ENCODE results near the gene PRICKLE1. TPM values are rescaled to one million over a fixed set of nuclear protein-coding genes. Genes with fewer than 3 reads are reported as not detected.

Gene PRICKLE1
- total and polyA plus RNA-seq, 2 of the 13 experiments (the other 11 are each of a cell fraction or from before 2014, with no cell fraction given) = not detected

GRCh38 chr12:42483521-42483790 lies 106.1 kb downstream of the PRICKLE1 start:
- Histone ChIP-seq H3K27me3 (ENCODE audit: control insufficient read depth in 1 of 2, insufficient read depth in 2 of 2, low read length in 2 of 2) (peaks cover 0 to 42% of the 10 kb centered on the region in 2 experiments; a peak in 4 of 5 replicates), H2AFZ (ENCODE audit: low read length) (no peak overlapping the region), H3K9me3 (ENCODE audit: low read length) (no peaks in the 10 kb centered on the region), H3K27ac (ENCODE audit: extremely low read length, insufficient read depth, low read length) (no peak overlapping the region), H3K9ac (ENCODE audit: insufficient read depth, low read depth, low read length) (no peak overlapping the region), H3K4me3 (replicated peaks in 1 of 3; ENCODE audit: insufficient read depth in 1 of 3, low read depth in 2 of 3, low read length in 3 of 3) (peak overlapping the region; percentile 41 to 88 (median 43); a peak in 5 of 6 replicates), H3K79me2 (ENCODE audit: insufficient read depth, low read length) (no peaks in the 10 kb centered on the region), H3K4me2 (ENCODE audit: low read depth, low read length) (peak overlapping the region; percentile 99), H3K36me3 (replicated peaks in 1 of 2; ENCODE audit: control insufficient read depth in 1 of 2, insufficient read depth in 2 of 2, low read length in 2 of 2) (no peaks in the 10 kb centered on the region), H3K4me1 (ENCODE audit: insufficient read depth, low read length) (peaks cover 7% of the 10 kb centered on the region), H4K20me1 (ENCODE audit: insufficient read depth, low read length) (no peaks in the 10 kb centered on the region)
- DNase-seq (ENCODE audit: low spot score) (no peak), FAIRE-seq (no peak), ATAC-seq (peak; percentile 56)
- TF ChIP-seq HCFC1 (IDR thresholded peaks at IDR 0.05; ENCODE audit: low read depth, low read length) (no peak), ZNF777 (CRISPR knock-in tag; IDR thresholded peaks at IDR 0.05) (0 out of 2 replicates have a peak, but pooled peaks have one; percentile 18)
- POLR2A ChIA-PET = no interaction called here
- no CpG with 5 or more reads among the region's 30 CpGs for WGBS (ENCODE audit: low lambda C conversion rate)
- in situ Hi-C loops (cut with HindIII; ENCODE audit: extremely low pct_ligation_motif_present, low pct_unique_long_range_greater_than_20kb) = loop anchor here (5.0 to 25.0 kb wide), 2 partner anchors 84 to 854 kb away; no protein-coding TSS in a partner anchor
- CTCF ChIA-PET (ENCODE audit: low intra/inter-chr PET ratio, low total read pairs) = interaction anchor here (2.8 kb wide), 1 partner anchor 85 kb away, joined by 22 read pairs; no protein-coding TSS in a partner anchor
- intact Hi-C loops (cut with micrococcal nuclease; ENCODE audit: unreplicated experiment) = loop anchor here (1.0 to 2.0 kb wide), 2 partner anchors 86 to 855 kb away; no protein-coding TSS in a partner anchor
- BruUV-seq (replicated peaks) = no TSS peak

- CTCF ChIA-PET (ENCODE audit: low intra/inter-chr PET ratio, low total read pairs) = interaction anchor here (0.7 to 2.8 kb wide), 2 partner anchors 86 to 459 kb away, joined by 3 to 22 read pairs; no protein-coding TSS in a partner anchor
- H3K4me3 ChIP-seq (replicated peaks in 1 of 3; ENCODE audit: insufficient read depth in 1 of 3, low read depth in 2 of 3, low read length in 3 of 3) = peak overlapping the region; percentile 41 to 88 (median 43); a peak in 5 of 6 replicates
- in situ Hi-C loops (cut with HindIII; ENCODE audit: extremely low pct_ligation_motif_present, low pct_unique_long_range_greater_than_20kb) (loop anchor here (5.0 to 25.0 kb wide), 2 partner anchors 84 to 854 kb away; no protein-coding TSS in a partner anchor), intact Hi-C loops (cut with micrococcal nuclease; ENCODE audit: unreplicated experiment) (loop anchor here (1.0 to 2.0 kb wide), 2 partner anchors 86 to 856 kb away; no protein-coding TSS in a partner anchor)
- no peaks in the 10 kb centered on the region for H3K9me3 ChIP-seq (ENCODE audit: low read length)
- H3K79me2 ChIP-seq (ENCODE audit: insufficient read depth, low read length) = no peaks in the 10 kb centered on the region
- DNase-seq (ENCODE audit: low spot score) (peak; percentile 24), FAIRE-seq (no peak), ATAC-seq (peak; percentile 97)
- H3K27ac ChIP-seq (ENCODE audit: extremely low read length, insufficient read depth, low read length) = no peak overlapping the region
- peak overlapping the region; percentile 99 for H3K4me2 ChIP-seq (ENCODE audit: low read depth, low read length)
- 8% methylated on average over 4 of the region's 83 CpGs for WGBS (ENCODE audit: low lambda C conversion rate)
- H3K27me3 ChIP-seq (ENCODE audit: control insufficient read depth in 1 of 2, insufficient read depth in 2 of 2, low read length in 2 of 2) = peaks cover 0 to 42% of the 10 kb centered on the region in 2 experiments; a peak in 4 of 5 replicates
- H3K9ac ChIP-seq (ENCODE audit: insufficient read depth, low read depth, low read length) = 0 out of 2 replicates have a peak overlapping the region, but pooled peaks have one; percentile 25
- no peaks in the 10 kb centered on the region for H4K20me1 ChIP-seq (ENCODE audit: insufficient read depth, low read length)
- peaks cover 7% of the 10 kb centered on the region for H3K4me1 ChIP-seq (ENCODE audit: insufficient read depth, low read length)
- POLR2A ChIA-PET = no interaction called here
- no TSS peak for BruUV-seq (replicated peaks)
- no peaks in the 10 kb centered on the region for H3K36me3 ChIP-seq (replicated peaks in 1 of 2; ENCODE audit: control insufficient read depth in 1 of 2, insufficient read depth in 2 of 2, low read length in 2 of 2)
- no peak overlapping the region for H2AFZ ChIP-seq (ENCODE audit: low read length)
- TF ChIP-seq, protein P1, sequence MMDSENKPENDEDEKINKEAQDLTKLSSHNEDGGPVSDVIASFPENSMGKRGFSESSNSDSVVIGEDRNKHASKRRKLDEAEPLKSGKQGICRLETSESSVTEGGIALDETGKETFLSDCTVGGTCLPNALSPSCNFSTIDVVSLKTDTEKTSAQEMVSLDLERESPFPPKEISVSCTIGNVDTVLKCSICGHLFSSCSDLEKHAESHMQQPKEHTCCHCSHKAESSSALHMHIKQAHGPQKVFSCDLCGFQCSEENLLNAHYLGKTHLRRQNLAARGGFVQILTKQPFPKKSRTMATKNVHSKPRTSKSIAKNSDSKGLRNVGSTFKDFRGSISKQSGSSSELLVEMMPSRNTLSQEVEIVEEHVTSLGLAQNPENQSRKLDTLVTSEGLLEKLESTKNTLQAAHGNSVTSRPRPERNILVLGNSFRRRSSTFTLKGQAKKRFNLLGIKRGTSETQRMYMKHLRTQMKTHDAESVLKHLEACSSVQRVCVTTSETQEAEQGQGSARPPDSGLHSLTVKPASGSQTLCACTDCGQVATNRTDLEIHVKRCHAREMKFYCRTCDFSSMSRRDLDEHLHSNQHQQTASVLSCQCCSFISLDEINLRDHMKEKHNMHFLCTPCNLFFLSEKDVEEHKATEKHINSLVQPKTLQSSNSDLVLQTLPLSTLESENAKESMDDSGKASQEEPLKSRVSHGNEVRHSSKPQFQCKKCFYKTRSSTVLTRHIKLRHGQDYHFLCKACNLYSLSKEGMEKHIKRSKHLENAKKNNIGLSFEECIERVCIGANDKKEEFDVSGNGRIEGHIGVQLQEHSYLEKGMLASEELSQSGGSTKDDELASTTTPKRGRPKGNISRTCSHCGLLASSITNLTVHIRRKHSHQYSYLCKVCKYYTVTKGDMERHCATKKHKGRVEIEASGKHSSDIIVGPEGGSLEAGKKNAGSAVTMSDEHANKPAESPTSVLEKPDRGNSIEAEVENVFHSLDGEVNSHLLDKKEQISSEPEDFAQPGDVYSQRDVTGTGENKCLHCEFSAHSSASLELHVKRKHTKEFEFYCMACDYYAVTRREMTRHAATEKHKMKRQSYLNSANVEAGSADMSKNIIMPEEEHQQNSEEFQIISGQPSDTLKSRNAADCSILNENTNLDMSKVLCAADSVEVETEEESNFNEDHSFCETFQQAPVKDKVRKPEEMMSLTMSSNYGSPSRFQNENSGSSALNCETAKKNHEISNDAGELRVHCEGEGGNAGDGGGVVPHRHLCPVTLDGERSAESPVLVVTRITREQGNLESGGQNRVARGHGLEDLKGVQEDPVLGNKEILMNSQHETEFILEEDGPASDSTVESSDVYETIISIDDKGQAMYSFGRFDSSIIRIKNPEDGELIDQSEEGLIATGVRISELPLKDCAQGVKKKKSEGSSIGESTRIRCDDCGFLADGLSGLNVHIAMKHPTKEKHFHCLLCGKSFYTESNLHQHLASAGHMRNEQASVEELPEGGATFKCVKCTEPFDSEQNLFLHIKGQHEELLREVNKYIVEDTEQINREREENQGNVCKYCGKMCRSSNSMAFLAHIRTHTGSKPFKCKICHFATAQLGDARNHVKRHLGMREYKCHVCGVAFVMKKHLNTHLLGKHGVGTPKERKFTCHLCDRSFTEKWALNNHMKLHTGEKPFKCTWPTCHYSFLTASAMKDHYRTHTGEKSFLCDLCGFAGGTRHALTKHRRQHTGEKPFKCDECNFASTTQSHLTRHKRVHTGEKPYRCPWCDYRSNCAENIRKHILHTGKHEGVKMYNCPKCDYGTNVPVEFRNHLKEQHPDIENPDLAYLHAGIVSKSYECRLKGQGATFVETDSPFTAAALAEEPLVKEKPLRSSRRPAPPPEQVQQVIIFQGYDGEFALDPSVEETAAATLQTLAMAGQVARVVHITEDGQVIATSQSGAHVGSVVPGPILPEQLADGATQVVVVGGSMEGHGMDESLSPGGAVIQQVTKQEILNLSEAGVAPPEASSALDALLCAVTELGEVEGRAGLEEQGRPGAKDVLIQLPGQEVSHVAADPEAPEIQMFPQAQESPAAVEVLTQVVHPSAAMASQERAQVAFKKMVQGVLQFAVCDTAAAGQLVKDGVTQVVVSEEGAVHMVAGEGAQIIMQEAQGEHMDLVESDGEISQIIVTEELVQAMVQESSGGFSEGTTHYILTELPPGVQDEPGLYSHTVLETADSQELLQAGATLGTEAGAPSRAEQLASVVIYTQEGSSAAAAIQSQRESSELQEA (CRISPR knock-in tag; IDR thresholded peaks at IDR 0.05; ENCODE audit: not compliant biosample characterization) = peak; percentile 40
Observed at GRCh38 chr12:42482748-42483520, 106.6 kb downstream of the PRICKLE1 start.
